HG02973 (cell line): ENCODE measurements around the gene LRRC47.

Experiments used
- ATAC-seq: cut with Tn5 transposase; IDR thresholded peaks from one replicate; pipeline ENCODE4 v1.9.1; 2021; ENCODE audit warnings: moderate library complexity; ENCODE audit not compliant: unreplicated experiment

Gene LRRC47

DNA sequence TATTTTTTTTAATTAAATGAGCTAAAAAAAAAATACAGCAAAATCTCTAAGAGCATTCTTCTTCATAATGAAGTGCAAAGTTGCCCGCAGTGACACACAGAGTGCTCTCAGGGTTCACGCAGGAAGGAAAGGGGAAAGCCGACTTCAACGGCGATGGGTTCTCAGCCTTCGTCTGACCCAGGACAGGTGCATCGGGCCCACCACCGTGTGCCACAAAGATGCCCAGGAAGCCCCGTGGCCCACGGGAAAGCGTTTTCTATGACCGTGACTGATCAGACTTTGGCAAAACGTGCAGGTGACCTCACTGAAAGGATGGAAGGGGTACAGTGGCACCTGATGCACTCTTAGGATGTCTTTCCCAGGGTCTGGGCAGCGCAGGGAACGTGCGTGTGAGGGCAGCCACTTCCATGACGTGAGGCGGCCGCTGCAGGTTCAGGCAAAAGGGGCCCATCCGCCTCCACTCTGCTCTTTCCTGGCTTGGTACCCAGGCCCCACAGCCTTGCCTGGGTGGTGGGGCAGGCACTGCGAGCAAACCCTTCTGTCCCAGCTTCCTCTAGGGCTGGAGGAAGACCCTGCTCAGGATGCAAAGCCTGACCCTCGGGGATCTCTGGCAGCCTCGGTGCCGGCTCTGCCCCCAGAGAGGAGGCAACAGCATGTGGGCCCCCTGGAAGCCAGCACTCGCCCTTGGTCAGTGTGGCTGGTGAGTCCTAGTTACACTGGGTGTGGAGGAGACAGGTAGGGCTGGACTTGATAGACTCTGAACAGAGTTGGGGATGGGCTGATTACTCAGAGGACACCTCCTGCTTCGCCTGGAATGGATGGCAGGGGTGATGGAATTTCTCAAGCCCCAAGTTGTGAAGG is 8.3 kb downstream of the LRRC47 start:
- no peak for ATAC-seq

DNA sequence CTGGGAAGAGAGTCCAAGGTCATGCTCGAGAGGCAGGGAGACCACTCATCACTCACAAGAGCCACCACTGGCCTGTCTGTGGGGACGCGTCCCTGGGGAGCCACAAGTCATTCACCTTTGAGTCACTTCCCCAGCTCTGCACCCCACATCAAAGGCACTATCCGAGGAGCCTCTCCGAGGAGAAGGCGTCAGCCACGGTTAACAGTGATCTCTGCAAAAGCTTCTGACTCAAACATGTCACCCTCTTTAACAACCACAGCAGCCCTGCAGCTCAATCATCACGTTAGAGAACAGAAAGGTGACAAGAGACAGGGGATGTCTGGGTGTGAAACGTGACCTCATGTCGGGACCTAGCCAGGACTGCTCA is 9.0 kb downstream of the LRRC47 start:
- no peak for ATAC-seq

DNA sequence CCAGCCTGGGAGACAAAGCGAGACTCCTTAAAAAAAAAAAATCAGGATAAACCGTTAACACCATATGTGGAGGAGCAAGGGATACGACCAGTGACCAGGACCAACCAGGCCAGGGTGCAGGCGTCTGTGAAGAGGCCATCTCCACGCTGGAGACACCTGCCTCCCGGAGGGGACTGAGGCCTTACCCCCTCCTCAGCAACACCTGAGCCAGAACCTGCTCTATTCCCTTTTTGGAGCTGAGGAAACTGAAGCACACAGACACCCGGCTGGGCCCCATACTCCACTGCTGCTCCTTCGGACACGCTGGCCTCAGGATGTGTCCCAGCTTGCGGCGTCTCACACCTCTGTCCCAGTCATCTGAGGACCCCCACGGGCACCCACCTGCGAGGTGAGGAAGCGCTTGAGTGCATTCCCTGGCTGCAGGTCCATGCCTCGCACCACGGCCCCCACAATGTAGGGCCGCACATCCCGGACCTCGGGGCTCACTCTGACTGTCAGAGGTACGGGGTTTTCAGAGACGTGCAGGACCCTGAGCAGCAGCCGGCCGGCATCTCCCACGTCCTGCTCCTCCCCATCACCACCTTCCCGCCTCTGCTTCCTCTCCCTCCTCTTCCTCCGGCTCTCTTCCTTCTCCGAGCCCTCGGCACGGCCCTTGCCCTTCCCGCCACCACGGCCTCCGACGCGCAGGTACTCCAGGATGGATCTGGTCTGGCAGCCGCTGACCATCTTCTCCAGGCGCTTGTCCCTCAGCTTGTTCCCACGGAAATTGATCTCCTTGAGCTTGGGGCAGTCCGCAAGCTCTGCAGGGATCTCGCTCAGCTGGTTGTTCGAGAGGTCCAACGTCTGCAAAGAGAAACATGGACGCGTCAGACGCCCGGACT is 9.6 kb downstream of the LRRC47 start:
- no peak for ATAC-seq

DNA sequence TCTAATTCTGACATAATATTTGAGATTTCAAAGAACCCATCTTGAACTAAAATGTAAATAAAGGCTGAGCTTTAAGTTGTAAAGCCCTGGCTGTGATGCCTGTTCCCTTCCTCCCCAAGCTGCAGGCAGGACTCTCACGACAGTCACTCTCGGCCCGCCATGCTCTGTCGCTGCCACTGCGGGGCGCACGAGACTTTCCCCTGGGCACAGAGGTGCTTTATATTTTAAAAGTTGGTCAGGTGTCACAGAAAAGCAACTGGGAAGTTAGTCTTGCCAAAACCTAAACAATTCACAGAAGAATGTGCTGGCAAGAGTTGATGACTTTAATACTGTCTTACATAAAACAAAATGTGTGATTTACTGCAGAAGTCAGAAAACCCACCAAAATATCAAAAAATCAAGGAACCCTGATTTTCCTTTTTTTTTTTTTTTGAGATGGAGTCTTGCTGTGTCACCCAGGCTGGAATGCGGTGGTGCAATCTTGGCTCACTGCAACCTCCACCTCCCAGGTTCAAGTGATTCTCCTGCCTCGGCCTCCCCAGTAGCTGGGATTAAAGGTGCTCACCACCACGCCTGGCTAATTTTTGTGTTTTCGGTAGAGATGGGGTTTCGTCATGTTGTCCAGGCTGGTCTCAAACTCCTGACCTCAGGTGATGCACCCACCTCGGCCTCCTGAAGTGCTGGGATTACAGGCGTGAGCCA is 10.7 kb downstream of the LRRC47 start:
- ATAC-seq, result no peak

DNA sequence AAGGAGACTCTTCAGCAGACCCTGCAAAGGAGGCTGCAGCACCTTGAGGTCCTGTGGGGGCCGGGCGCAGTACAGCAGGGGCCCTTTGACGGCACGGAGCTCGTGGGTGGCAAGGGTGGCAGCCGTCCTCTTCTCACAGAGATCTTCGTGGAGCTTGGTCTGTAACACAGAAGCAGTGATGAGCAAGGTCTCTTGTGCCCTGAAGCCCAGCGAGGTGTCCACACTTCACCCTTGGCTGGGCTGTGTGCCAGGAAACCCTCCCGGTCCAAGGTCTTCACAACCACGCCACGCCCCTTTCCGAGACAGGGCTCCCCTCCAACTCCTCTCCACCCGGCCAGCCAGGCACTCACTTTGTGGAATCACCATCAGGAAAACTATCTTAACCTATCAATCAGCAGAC is 11.3 kb downstream of the LRRC47 start:
- ATAC-seq, result no peak

DNA sequence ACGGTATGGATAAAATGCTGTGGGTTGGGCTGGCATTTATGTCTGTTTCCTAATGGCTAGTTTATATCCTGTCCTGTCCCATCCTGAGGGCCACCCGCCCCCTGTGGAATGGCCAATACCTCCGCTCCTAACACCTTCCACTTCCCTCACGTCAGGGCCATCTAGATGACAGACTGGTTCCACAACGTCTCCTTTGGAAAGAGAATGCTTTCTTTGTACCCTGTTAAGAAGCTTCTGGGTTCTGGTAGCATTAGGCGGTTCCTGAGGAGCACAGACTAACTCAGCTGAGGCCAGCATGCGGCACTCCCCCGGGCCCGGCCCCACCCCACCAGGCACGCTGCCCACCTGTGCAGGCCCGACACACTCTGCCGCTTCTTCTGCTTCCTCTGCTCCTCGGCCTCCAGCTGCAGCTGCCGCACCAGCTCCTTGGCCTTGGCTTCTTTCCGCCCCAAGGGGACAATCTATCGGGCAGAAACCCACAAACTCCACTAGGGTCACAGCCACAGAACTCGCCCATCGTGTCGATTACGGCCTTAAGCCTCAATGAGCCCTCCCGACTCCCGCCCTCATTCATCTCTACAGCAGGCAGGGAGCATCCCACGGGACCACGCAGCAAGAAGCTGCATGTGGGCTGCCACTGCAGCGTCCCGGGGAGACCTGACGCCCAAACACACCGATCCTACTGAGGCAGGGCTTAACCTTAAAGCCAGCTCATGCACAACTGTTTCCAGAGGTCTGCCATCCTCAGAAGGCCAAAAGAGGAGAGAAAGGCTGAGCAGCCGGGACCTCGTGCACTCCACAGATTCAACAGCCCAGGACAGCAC is 12.4 kb downstream of the LRRC47 start:
- no peak for ATAC-seq

DNA sequence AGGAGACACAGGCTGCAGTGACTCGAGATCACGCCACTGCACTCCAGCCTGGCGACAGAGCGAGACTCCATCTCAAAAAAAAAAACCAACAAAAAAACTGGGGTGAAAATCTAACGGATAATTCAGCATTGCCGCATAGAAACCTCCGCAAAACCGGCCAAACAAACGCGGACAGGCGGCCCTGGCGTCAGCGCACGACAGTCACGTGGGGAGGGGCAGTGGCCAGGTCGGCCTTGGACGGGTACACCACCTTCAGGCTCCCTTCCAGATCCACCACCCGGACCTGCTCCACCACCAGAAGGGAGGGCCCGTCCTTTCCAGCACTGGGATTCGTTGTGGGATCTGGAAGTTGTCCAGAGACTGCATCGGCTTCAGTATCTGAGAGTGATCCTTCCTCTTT is 15.4 kb downstream of the LRRC47 start:
- ATAC-seq, result no peak

DNA sequence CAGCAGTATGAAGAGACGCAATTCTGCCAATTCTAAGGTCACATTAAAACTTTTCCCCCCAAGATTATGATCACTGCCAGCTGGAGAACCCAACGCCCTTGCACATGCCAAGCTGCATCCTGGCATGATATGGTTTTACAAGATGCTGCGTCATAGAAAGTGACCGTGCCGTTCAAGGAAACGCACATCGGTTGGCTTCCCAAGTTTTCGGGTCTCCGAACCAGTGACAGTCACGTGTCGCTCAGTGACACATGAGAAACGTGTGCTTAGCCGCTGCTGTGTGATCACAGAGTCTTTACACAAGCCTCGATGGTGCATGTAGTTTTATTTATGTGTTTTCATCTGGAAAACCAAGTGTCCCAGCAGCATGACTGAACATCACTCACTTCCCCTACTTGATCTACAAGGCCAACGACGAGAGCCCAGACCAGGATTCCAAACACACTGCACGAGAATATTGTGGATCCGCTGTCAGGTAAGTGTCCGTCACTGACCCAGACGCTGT is 16.3 kb downstream of the LRRC47 start:
- ATAC-seq, result no peak

DNA sequence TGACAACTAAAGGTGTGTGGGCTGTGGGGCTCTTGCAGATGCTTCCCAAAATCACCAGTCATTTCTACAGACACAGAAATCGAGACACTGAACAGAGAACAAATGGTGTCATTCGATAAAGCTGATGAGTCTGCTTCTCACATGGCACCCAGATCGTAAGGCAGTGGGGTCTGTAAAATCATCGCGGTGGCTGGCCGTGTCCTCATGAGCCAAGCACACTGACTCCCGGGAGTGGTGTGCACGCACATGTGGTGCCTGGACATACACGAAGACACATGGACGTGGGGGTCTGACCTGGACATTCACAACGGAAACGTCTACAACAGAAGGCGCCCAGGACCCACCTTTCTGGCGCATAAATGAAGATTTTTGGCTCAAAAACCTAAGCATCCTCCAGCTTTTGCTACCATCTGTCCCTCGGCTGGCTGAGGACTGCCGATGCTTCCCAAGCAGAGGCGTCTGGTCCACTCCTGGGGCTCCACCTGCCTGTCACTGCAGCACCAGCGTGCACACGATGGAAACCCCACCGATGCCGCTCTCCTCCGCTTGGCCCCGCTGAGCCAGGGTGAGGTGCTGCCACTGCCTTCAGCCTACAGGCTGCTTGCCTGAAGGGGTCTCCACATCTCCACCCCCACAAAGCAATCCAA is 16.9 kb downstream of the LRRC47 start:
- ATAC-seq, result no peak

DNA sequence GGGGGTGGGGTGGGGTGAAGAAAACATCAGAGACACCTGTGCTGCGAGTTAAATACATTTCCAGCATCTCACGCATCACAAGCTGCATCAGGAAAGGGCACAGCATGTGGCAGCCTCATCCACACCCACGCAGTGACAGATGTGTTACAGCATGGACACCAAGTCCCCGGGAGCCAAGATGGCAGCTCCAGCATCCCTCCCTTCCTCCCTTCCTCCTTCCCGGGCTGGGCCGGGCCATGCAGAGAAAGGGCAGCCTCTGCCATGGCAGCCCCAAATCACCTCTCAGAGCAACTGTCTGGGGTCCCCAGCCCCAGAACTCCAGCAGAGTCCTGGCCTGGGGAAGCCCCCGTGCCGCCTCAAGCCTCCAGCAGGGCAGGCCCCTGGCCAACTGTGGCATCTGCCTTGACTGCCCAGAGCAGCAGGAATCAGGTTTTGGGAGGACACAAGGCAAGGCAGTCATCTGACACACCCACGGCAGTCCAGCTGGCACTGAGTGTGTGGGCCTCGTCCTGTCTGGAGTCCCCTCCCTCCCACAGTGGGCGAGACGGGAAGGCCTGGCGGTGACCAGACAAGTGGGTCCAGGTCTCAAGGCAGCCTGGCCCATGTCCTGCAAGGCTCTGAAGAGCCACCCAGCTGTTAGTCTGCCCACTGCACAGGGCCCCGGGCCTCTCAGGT is 17.6 kb downstream of the LRRC47 start:
- no peak for ATAC-seq

DNA sequence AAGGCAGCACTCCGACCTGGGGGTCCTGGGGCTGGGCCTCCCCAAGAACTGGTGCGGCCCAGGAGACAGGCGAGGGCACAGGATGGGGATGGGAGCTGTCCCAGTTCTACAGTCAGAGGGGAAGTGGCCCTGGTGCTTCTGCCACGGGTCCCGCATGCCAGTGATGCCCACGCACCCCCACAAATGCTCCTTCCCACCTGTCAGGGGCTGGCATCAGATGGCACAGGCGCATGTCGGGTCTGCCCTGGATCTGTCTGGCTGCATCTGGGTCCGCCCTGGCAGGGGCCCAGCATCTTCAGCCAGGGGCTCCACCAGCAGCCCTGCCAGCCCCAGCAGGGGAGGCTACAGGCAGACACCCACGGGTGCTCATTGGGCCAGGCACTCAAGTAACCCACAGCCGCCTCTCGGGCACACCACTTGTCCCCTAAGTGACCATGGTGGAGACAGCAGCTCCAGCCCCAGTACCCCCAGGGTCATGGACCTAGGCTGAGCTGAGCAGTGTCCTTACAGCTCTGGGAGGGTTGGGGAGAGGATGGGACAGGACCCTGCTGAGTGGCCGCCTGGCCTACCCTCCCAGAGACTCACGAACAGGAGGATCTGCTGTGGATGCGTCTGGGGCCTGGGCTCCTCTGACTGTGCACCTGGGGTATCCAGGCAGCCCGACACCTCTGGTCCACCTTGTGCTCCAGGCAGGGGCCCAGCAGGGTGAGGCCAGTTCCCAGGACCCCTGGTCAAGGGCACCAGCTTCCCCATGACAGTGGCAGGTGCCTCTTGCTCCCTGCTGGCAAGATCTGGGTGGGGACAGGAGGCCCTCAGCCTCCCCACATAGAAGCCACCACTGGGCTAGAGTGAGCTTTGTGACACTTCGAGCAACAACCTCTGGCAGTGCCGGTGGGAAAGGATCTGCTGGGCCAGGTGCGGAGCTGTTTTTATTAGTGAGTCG is 18.4 kb downstream of the LRRC47 start:
- ATAC-seq, result no peak

DNA sequence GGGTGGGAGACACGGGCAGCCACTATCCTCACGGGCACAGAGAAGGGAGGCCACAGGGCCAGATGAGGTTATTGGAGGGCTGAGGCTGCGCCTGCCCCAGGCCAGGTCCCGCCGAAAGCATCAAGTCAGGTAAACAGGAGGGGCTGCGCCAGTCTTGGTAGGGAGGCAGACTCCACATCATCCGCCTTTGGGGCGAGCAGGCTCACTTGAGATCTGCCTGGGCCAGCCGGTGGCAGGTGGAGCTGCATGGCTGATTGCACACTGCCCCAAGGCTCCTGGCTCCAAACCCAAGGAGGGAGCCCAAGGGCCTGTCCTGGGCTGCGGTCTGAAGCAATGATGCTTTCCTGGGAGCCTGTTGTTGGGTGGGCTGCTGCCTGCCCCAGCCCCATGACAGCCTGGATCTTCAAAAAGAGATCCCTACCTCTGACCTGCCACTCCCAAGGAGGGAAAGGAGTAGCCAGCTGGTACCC is 19.2 kb downstream of the LRRC47 start:
- ATAC-seq, result no peak

DNA sequence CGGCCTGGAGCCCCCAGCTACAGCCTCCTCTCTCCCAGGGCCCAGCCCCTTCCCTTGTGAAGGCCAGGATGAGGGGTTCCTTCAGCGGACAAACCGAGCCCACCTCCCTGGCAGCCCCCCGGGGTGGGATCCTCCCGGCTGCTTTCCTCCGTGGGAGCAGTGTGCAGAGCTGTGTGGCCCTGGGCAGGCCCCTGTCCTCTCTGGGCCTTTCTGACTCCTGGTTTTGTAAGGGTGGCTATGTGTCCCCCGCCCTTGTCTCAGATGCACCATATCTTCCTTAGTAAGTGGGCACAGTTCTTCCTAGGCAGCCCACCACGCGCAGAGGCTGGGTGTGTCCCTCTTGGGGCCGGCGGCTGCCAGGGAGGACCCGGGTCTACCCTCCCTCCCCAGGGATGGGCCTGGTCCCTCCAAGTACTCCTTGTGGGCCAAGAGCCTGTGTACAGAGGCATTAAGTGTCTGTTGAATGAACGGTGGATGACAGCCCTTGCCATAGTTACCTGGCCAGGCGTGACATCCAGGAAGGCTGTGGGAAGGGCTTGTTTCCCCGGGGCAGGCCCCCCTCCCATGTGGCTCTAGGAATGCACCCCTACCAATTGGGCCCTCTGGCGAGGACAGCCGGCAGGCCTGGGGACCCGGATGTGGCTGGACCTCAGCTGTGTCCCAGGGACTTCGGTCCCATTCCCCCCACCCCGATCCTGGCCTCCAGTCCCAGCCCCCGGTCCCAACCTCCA is 19.9 kb downstream of the LRRC47 start:
- ATAC-seq, result no peak

DNA sequence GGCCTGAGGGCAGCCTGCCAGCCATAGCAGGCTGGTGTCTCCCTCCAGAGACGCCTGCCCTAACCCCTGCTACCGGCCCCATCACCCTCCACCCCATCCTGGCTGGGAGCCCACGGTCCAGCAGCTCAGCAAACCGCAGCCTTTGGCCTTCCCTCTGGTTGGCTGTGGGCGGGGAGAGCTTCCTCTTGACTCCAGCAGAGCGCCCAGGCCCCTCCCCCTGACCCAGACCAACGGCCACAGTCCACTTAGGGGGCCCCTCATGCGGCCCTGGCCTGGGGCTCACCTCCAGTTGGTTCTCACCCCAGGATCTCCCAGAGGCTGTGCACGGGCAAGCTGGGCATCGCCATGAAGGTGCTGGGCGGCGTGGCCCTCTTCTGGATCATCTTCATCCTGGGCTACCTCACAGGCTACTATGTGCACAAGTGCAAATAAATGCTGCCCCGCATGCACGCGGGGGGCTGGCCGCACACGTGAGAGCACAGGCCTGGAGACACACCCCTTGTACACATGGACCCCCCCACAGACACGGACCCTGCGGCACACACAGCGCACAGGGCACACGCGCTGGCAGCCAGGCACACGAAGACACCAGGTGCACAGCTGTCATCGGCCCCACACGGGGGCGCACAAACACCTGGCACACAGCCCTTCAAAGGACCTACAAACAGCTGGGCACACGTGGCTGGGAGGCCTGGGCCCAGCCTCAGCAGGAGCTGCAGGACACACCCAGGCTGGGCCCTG is 20.6 kb downstream of the LRRC47 start:
- ATAC-seq, result no peak

DNA sequence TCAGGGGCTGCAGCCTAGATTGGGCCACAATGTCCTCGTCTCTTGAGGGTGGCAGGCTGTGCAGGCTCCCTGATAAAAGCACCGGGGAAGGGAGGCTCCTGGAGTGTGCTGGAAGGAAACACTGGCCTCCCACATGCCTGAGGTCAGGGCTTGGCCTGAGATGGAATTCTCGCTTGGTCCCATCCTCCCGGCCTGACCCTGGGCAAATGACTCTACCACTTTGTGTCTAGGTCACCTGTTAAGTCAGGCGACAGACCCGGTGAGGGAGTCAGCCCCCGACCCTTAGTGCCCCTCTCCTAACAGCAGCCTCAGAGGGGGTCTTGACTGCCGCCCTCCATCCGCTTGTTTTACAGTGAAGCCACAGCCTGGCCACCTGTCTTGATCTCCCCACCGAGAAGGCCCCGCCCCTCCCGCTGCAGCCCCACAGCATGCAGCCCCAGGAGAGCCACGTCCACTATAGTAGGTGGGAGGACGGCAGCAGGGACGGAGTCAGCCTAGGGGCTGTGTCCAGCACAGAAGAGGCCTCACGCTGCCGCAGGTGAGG is 21.3 kb downstream of the LRRC47 start:
- no peak for ATAC-seq

DNA sequence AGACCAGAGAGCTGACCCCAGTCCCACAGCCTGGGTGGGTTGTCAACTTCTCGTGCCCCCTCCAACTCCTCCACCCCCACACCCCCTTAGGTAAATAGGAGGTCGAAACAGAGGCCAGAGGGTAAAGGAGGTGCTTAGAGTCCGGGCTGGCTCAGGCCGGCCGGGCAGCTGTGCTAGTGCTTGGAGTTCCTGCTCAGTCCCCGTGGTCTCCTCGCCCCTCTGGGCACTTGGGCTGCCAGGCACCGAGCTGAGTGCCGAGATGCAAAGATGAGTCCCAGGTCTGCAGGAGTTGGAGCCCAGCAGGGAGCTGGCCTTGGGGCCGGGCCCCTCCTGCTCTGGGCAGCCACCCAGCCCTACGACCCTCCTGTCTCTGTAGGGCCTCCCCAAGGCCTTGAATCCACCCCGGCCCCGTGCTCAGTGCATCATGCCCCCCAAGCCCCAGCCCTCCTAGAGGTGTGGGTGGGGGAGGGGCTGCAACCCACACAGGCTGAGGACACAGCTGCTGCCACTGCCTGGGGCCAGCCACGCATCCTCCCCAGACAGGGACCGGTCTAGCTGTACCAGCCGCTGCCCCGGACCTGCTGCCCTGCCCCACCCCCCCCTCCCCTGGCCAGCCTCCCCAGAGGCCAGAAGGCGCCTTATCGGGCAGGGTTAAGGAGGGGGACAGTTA is 21.9 kb downstream of the LRRC47 start:
- no peak for ATAC-seq
